IPS DF 6.9 (cell line): ENCODE data around the gene SLC6A6.

ENCODE experiments used
- DNase-seq: peaks from one replicate; pipeline ENCODE4 v3.0.0-alpha.2; 2013; ENCODE audit warnings: low read depth, low spot score
- H3K27ac ChIP-seq: one replicate; pipeline ENCODE4 v1.5.1; 2013; ENCODE audit warnings: low read length, control low read depth
- H3K27me3 ChIP-seq: 2 replicates; pipeline ENCODE4 v1.6.1; 2013; ENCODE audit warnings: mild to moderate bottlenecking, low read length; ENCODE audit not compliant: control insufficient read depth, insufficient read depth
- H3K36me3 ChIP-seq: 2 replicates; pipeline ENCODE4 v1.6.1; 2013; ENCODE audit warnings: low read length; ENCODE audit not compliant: control insufficient read depth, insufficient read depth
- H3K4me1 ChIP-seq: 2 replicates; pipeline ENCODE4 v1.6.1; 2013; ENCODE audit warnings: low read length; ENCODE audit not compliant: control insufficient read depth, insufficient read depth
- H3K4me3 ChIP-seq: 2 replicates; pipeline ENCODE4 v1.5.1; 2013; ENCODE audit warnings: mild to moderate bottlenecking, low read length
- H3K9me3 ChIP-seq: 2 replicates; pipeline ENCODE4 v1.6.1; 2013; ENCODE audit warnings: low read length, inconsistent platforms; ENCODE audit not compliant: control insufficient read depth, insufficient read depth
- WGBS: extraction: QIAGEN DNeasy Blood & Tissue Kit; methylation state at CpG from one replicate; pipeline ENCODE4 v1.1.7; 2013; ENCODE audit warnings: mixed read lengths, missing lambda C conversion rate; ENCODE audit not compliant: insufficient read length, insufficient coverage; 5-methylcytosine and 5-hydroxymethylcytosine counted together

Gene SLC6A6

GRCh38 chr3:14364580-14365292, 37.7 kb upstream of the SLC6A6 start:
- Histone ChIP-seq H3K4me3 (no peak overlapping the region), H3K36me3 (no peaks in the 10 kb centered on the region), H3K9me3 (no peaks in the 10 kb centered on the region), H3K27me3 (no peaks in the 10 kb centered on the region), H3K4me1 (no peaks in the 10 kb centered on the region), H3K27ac (no peak overlapping the region)
- no peak for DNase-seq
- no CpG with 5 or more reads among the region's 8 CpGs for WGBS

- H3K4me3 ChIP-seq, result no peak overlapping the region
- no peaks in the 10 kb centered on the region for H3K9me3 ChIP-seq
- H3K36me3 ChIP-seq, result no peaks in the 10 kb centered on the region
- no peaks in the 10 kb centered on the region for H3K27me3 ChIP-seq
- WGBS, result no CpG with 5 or more reads among the region's 8 CpGs
- no peak for DNase-seq
- H3K4me1 ChIP-seq, result no peaks in the 10 kb centered on the region
- no peak overlapping the region for H3K27ac ChIP-seq
These were observed 36.2 kb upstream of the SLC6A6 start for GRCh38 chr3:14366248-14366647.

- H3K36me3 ChIP-seq, result no peaks in the 10 kb centered on the region
- 100% methylated on average over 3 of the region's 22 CpGs for WGBS
- H3K27me3 ChIP-seq, result no peaks in the 10 kb centered on the region
- no peak overlapping the region for H3K27ac ChIP-seq
- H3K4me3 ChIP-seq, result no peak overlapping the region
- H3K9me3 ChIP-seq, result no peaks in the 10 kb centered on the region
- DNase-seq, result no peak
- no peaks in the 10 kb centered on the region for H3K4me1 ChIP-seq
These were observed 35.2 kb upstream of the SLC6A6 start for GRCh38 chr3:14366915-14367823.

GRCh38 chr3:14368146-14368545, 34.3 kb upstream of the SLC6A6 start:
- H3K4me3 ChIP-seq, result no peak overlapping the region
- no peak for DNase-seq
- no peaks in the 10 kb centered on the region for H3K9me3 ChIP-seq
- no peaks in the 10 kb centered on the region for H3K27me3 ChIP-seq
- peaks cover 1% of the 10 kb centered on the region; the same call in 1 of the 2 replicates for H3K4me1 ChIP-seq
- H3K27ac ChIP-seq, result no peak overlapping the region
- no CpG with 5 or more reads among the region's 10 CpGs for WGBS
- H3K36me3 ChIP-seq, result no peaks in the 10 kb centered on the region

- no CpG with 5 or more reads among the region's 2 CpGs for WGBS
- Histone ChIP-seq H3K4me3 (no peak overlapping the region), H3K36me3 (no peaks in the 10 kb centered on the region), H3K4me1 (peaks cover 1% of the 10 kb centered on the region; the same call in 1 of the 2 replicates), H3K27me3 (no peaks in the 10 kb centered on the region), H3K9me3 (no peaks in the 10 kb centered on the region), H3K27ac (no peak overlapping the region)
- no peak for DNase-seq
These were observed 33.5 kb upstream of the SLC6A6 start for GRCh38 chr3:14368885-14369284.

GRCh38 chr3:14369675-14370669, 32.4 kb upstream of the SLC6A6 start:
- Histone ChIP-seq H3K27ac (no peak overlapping the region), H3K36me3 (no peaks in the 10 kb centered on the region), H3K9me3 (no peaks in the 10 kb centered on the region), H3K4me1 (peaks cover 1% of the 10 kb centered on the region; the same call in 1 of the 2 replicates), H3K27me3 (no peaks in the 10 kb centered on the region), H3K4me3 (no peak overlapping the region)
- DNase-seq, result peak; percentile 61
- WGBS, result no CpG with 5 or more reads among the region's 15 CpGs

- no CpG with 5 or more reads among the region's 14 CpGs for WGBS
- Histone ChIP-seq H3K27me3 (no peaks in the 10 kb centered on the region), H3K9me3 (no peaks in the 10 kb centered on the region), H3K27ac (no peak overlapping the region), H3K4me1 (peaks cover 1% of the 10 kb centered on the region; the same call in 1 of the 2 replicates), H3K4me3 (no peak overlapping the region), H3K36me3 (no peaks in the 10 kb centered on the region)
- DNase-seq, result no peak
These were observed 31.5 kb upstream of the SLC6A6 start for GRCh38 chr3:14370720-14371572.

- H3K27me3 ChIP-seq, result no peaks in the 10 kb centered on the region
- peaks cover 1% of the 10 kb centered on the region; the same call in 1 of the 2 replicates for H3K4me1 ChIP-seq
- H3K27ac ChIP-seq, result no peak overlapping the region
- no peaks in the 10 kb centered on the region for H3K36me3 ChIP-seq
- DNase-seq, result no peak
- no CpG with 5 or more reads among the region's 12 CpGs for WGBS
- no peak overlapping the region for H3K4me3 ChIP-seq
- no peaks in the 10 kb centered on the region for H3K9me3 ChIP-seq
These were observed 30.6 kb upstream of the SLC6A6 start for GRCh38 chr3:14371573-14372474.

- H3K4me3 ChIP-seq, result no peak overlapping the region
- no peaks in the 10 kb centered on the region for H3K27me3 ChIP-seq
- H3K27ac ChIP-seq, result no peak overlapping the region
- H3K4me1 ChIP-seq, result peaks cover 1% of the 10 kb centered on the region; the same call in 1 of the 2 replicates
- no peaks in the 10 kb centered on the region for H3K9me3 ChIP-seq
- H3K36me3 ChIP-seq, result no peaks in the 10 kb centered on the region
- WGBS, result no CpG with 5 or more reads among the region's 6 CpGs
- no peak for DNase-seq
These were observed 29.8 kb upstream of the SLC6A6 start for GRCh38 chr3:14372587-14372986.
